NCI-H82 treated with DMSO at 0.1 percent for 48 hours (cell line): ENCODE data around the gene FYN.
"Not testable (repeated sequence)": the region's sequence is repeated elsewhere in the genome, so short reads cannot be mapped to it uniquely, and the experiment has no call there.

ENCODE experiments used
- DNase-seq: peaks from one replicate; lab custom pipeline; 2025; ENCODE audit not compliant: unreplicated experiment; lab: John Stamatoyannopoulos, UW

The FYN gene

DNA sequence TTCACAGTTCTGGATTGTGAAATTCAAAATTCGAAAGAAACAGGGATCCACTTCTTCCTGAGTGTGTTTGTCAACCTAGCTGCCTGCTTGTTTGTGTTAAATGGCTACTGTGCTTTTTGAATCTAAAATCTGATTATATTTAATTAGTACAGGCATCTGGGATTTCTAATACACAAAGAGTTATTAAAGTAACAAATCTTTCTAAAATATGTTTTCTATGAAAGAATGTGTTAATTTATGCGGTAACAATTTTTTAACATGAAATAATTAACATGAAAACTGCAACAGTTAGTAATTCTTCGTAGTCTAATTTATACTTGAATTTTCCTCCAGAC is 186.4 kb downstream of the FYN start:
- DNase-seq: no peak

DNA sequence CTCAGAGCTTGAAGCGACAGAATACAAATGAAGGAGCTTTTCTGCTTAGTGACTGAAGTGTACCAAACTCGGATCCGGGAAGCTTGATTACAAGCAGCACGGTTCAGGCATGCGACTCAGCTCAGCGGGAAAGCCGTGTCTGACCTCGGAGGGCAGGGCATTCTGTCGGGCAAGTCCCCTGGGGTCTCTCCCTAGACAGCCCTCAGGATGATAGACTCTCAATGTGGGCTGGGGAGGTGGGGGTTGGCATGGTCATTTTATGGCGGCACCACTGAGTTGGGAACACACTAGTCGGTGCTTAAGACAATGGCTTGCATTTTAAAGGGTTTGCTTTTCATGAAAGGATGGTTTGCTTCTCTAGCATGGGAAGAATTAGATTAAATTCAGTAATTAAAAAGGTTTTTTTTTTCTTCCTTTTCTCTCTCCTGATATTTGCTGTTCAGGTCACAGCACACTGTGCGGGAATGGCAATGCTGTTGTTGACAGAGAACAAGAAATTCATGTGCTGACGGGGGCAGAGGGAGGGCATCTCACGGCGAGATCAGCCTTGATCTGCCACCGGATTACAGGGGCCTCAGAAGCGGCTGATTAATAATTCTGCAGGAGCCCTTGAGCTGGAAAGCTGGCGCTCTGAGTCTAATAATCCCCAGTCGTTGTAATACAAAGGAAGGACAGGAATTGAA is 186.9 kb downstream of the FYN start:
- peak; percentile 89 for DNase-seq

DNA sequence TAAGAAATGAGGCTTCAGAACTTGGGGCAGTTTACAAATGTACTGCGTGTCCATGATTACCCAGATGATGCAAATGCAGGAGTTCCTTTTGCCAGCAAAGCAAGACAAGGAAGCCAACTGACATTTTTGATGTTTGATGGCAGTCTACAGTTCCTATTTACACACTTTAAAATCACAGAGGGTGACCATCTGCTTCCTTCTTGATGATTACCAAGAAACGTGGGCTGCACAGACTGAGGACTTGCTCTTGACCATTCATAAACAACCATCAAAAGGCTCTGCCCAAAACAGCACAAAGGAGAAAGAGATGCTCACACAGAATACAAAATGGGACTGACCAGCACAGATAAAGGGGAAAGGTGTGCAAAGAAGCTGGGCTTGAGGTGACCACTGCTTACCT is 187.7 kb downstream of the FYN start:
- no peak for DNase-seq

DNA sequence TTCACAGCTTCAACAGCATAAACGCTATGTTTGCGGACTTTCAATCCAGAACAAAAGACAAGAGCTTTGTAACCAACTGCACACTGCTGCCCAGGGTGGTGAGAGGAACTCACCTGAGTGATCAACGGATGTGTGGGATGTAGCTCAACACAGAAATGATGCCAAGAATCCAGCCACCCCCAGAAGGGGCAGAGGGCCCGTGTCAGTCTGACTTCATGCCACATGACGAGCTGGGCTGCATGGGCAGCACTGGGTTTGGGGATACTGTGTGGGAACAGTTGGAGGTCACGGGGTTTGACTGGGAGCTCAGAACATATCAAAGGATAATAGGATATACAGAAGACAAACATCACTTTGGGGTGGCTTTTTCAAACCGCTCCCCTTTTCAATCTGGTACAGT is 188.2 kb downstream of the FYN start:
- DNase-seq: no peak

DNA sequence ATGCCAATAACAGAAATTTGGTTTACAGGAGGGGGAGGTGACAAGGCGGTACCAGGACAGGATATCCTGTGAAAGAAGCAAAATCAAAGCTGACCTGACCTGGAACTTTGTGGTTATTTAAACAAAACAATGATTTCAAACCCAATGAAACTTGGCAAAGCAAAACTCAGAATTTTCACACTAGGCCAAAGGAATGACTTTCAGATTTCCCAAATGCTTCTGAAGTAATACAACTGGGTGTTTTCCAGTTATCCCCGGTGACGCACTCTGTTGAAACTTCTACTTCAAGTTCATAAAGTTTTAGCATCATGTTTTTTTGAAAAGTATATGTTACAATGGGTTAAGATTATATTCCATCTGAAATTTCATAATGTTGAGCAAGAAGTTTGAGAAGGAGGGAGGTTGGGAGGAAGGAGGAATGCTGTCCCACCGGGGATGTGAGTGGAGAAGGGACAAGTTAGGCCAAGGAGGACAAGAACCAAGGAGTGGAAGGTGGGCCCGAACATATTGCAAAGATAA is 189.4 kb downstream of the FYN start:
- DNase-seq: no peak

DNA sequence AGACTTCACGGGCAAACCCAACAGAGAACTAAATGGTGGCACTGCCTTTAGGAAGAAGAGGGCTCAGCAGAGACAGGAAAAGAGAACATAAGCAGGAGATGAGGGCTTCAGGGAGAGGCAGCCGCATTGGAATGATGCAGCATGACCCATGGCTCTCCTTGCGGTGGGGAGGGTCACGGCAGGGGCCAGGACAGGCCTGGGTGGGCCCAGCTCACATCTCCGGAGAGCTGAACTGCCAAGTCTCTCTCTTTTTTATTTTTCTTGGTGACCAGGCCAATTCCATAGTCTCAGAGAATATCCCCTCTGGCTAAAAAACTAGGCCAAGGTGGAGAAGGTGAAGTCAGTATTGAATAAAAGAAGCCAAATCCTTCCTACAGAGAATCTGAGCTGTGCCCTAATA is 190.1 kb downstream of the FYN start:
- no peak for DNase-seq

DNA sequence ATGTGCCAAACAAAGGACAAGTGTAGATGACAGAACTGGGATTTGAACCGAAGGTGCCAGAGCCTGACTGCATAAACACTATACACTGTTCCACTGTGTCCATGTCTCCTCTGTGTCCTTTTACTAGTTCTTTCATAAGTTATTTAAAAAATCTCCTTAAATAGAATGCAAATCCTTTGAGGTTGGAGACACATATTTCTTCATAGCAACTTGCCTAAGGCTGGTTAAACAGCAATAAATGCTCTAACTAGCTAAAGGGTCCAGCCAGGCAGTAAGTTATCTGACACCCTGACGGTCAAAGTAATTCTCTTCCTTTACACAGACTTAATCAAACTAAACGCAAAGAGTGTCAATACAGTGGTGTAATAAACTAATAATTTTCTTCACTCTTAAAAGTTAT is 191.4 kb downstream of the FYN start:
- no peak for DNase-seq

DNA sequence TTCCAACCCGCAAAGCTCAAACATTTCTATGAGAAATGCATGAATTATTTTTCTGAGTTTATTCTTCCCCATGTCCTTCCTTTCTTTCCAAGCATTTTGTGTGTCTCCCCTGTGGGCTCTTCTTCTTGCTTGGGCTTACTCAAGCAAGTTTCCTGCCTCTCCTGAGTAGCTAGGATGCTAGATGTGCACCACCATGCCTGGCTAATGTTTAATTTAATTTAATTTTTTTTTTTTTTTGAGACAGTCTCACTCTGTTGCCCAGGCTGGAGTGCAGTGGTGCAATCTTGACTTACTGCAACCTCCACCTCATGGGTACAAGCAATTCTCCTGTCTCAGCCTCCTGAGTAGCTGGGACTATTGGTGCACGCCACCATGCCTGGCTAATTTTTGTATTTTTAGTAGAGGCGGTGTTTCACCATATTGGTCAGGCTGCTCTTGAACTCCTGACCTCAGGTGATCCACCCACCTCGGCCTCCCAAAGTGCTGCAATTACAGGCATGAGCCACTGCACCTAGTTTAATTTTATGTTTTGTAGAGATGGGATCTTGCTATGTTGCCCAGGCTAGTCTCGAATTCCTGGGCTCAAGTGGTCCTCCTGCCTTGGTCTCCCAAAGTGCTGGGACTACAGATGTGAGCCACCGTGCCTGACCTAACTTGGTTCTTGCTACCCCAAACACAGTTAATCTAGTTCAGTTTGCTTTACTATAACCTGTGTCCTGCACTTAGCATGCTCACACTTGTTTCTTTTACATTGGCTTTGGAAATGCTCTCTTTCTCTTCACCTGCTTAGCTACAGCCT is 192.2 kb downstream of the FYN start:
- DNase-seq: not testable (repeated sequence)

DNA sequence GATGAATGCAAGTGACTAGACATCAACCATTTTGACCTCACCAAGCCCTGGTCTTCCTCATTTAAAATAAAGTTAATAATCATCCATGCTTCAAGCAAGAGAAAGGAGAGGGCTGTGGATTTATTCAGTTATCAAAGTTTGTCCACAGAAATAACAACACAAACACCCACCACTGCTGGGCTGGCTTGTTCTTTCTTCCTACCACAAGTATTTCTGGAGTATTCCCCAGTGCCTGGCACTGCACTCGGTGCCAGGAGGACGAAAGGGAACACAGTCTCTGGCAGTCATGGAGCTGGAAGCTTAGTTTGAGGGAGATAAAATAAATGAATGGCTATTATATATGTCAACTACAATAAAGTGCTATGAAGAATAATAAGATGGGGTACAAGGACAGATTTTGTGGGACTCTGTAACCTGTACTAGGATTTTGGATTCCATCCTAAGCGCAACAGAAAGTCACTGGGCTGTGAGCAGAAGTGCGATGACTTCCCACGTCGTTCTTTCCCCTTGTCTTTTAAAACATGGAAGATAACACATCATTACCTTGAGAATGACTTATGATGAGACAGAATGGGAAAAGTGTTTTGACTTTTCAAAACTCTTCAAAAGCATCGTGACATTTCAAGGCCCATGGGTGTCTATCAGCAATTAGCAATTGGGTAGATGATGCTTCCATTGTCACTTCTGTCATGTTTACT is 193.1 kb downstream of the FYN start:
- no peak for DNase-seq

DNA sequence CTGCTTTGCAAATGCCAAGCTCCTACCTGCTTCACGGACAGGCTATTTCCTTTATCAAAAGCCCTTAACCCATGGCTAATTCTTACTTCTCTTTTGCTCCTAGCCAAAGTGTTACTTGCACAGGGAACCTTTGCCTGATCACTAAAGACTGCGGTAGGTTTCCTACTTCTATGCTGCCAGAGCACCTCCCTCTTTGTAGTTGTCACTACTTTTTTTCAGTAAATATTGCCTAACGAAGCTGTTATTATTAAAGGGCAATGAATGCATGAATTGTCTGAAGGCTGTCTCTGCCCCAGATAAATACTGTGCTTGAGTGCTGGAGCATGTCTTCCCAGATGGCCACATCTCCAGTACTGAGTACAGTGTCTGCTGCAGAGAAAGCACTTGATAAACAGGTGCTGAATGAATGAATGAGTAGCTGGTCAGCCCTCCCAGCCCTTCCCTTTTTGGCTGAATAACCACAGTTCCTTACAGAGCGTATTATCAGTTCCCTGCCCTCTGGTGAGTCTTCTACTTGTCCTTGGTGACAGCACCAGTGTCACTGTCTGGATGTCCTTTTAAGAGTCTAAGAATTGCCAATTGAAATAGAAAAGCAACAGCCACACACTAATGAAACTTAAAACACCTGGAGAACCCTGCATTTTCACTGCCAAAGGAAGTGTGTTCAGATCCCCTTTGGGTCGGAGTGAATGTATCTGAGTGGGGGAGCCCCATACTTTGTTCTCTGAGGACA is 194.0 kb downstream of the FYN start:
- no peak for DNase-seq

DNA sequence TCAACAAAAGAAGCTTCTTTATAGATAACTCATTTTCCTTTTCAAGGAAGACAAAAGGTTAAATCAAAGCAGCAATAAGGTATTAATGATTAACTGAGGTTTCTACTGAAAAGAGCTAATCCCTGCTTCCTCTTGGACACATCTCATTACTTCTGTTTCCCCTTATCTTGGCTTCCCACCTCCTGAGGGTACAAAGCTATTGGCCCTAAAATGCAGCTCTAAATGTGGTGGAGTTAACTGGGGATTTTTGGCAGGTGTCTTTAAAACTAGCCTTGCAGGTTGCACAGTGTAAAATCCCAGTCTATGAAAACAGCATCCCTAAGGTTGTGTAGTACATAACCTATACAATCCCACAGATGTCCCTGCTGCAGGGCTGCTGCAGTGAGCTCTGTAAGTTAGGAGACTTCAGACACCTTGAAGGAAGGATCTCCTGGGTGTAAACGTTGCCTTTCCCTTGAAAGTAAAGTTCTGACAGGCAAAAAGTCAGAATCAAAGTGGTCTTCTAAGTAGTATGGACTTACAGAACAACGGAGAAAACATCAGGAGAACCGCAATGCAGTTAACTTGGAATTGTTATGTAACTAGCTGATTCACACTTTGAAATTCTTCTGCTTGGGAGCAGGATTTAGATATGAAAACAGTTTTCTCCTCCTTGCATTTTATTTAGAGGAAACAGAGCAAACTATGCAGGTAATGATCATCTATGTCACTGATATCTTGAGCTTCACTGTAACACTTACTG is 195.8 kb downstream of the FYN start:
- DNase-seq: no peak

DNA sequence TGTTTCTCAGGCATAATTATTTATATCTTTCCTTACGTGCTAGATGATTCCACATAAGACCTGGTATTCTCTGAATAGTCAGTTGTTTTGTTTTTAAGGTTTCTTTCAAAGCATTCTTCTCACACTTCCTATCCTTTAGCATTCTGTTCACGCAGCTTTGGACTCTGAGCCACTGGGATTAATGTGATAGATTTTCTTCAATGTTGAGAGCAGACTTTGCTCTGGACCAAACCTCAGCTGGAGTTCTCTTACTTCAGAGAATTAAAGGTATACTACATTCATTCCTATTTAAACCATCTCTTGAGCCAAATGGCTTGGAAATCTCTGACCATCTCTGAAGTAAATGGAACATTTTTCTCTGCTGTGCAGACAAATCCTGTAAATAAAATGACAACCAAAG is 196.9 kb downstream of the FYN start:
- peak; percentile 43 for DNase-seq

DNA sequence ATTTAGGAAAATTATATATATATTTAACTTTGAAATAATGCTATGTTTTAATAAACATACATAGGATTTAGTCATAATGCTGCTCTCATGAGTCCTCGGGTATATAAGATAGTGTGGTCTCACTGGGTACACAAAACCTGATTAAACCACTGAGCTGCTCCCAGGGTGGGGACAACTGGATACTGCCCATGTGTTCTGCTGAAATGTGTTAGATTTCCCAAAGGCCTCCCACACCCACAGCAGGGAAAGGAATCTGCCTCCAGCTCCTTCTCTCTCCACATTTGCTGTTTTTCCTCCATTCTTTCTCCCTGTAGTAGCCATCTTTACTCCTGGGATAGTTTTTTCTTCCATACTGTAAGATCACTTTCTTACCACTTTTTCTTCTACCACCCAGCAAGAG is 198.4 kb downstream of the FYN start:
- no peak for DNase-seq

DNA sequence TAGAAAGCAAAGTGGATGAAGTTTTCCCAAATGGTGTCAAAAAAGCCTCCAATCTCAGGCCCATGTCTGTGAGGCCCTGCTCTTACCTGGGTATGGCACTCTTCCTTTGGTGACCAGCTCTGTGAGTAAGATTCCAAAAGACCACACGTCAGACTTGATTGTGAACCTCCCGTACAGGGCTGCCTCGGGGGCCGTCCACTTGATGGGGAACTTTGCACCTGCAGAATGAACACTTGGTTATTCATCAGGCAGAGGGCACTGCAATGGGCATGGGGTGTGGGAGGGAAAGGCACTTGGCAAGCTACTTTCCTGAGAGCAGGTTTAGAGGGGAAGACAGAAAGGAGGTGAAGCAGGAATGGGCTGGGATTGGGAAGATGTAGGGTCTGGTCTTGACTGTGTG is 198.8 kb downstream of the FYN start:
- no peak for DNase-seq

DNA sequence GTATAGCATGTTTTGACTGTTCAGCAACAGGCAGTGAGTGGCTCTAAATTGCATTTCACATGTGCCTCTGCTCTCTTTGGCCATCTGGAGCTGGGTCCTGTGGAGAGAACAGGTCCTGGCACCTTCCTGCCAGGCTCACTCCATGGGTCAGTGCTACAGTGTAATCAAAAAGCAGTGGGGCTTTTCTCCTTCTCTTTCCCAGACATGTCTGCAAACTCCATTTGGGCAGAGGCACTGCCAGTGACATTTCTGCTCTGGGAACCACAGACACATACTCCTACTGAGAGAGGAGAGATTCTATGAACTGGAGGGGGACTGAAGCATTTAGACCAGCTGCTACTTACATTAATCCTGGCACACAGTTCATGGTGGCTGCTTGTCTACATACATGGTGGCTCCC is 199.3 kb downstream of the FYN start:
- DNase-seq: peak; percentile 63

DNA sequence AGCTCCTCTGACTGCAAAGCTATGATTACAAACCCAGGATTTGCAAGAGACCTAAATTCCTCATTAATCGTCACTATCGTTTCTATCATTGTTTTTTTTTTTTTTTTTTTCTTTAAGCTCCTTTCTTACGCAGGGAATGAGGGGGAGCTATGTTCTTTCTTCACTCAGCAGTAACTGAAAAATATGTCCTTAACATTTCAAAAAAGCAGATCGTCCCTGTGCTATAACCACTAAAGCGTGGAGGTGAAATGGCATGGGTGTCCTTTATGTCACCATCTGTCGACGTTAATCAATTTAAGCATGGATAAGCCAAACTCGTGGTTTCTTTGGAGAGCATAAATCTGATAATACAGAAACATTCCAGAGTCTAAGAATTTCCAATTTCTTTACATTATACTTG is 199.7 kb downstream of the FYN start:
- DNase-seq: peak; percentile 77

DNA sequence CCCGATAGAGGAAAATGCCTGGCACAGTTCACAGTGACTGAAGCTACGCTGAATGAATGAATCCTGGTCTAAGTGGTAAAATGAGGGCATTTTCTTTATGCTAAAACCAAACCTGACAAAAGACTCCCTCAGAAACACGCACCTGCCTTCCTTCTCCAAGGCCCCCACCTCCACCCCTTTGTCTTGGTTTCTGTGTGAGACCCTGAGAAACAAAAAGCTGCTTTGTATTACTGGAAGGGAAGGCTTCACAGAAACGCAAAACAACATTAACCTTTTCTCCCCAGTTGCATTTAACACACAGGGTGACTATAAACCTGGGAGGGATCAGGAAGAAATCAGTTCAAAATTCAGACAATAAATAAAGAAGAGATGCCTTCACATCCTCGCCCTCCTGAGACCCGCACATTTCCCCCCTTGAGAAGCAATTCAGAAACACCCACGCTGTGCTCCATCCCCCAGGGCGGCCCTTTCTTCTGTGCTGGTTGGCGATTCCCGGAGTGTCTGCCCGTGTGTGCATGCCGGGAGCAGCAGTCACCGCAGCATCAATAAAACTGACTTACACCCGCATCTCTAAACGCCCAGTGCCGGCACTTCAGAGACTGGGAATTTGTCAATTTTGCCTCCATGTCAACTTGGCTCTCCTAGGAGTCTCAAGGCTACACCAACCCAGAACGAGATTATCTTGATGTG is 200.3 kb downstream of the FYN start:
- no peak for DNase-seq

DNA sequence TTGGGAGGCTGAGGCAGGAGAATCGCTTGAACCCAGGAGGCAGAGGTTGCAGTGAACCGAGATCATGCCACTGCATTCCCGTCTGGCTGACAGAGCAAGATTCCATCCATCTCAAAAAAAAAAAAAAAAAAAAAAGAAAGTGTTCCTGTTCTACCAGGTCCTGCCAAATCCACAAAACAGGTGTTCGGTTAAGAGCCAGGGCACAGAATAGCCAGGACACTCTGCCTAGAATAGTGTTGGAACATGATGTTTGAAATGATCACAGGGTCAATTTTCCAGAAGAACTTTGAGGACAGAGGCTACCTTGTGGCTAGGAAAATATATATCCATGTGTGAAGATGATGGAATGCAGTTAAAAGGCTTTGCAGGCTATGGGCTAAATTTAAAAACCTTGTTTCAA is 203.9 kb downstream of the FYN start:
- no peak for DNase-seq

DNA sequence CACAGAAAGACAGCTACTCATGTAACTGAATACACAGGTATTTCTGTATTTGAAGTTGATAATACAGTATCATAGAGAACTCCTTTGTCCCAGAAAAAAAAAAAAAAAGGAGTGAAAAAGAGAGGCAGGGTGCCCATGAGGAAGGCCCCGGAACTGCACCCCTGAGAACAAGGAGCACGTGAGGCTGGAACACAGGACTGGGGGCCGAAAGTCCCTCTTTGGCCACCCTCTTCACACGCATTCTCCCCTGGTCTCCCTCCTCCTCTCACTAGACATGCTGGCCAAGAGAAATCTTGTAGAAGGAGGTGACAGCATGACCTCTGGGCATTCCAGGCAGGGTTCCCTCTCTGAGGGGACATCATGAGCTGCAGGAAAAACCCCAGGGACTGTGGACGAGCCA is 204.8 kb downstream of the FYN start:
- no peak for DNase-seq

DNA sequence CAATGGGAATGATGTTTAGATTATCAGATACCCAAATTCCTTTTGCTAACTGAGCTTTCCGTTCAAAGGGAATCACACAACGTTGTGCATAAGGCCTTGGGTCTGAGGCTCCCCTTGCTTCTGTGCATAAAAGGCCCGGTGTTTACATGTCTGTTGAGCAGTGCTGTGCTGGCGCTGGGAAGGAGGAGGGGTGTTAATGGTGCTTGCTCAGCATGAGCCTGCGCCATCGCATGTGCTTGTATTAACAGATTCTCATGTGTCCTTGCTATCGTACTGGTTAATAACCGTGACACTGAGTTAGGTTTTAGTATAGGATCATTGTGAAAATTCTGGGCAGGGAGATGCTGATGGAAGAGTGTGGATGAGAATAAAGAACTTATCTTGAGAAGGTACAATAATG is 205.3 kb downstream of the FYN start:
- DNase-seq: no peak
